SKM-1 (cell line): Measurements from ENCODE around the gene ANGPTL2.

ENCODE experiments used
- DNase-seq: peaks from one replicate; lab custom pipeline; 2025; ENCODE audit not compliant: unreplicated experiment; lab: John Stamatoyannopoulos, UW

The ANGPTL2 gene

DNA sequence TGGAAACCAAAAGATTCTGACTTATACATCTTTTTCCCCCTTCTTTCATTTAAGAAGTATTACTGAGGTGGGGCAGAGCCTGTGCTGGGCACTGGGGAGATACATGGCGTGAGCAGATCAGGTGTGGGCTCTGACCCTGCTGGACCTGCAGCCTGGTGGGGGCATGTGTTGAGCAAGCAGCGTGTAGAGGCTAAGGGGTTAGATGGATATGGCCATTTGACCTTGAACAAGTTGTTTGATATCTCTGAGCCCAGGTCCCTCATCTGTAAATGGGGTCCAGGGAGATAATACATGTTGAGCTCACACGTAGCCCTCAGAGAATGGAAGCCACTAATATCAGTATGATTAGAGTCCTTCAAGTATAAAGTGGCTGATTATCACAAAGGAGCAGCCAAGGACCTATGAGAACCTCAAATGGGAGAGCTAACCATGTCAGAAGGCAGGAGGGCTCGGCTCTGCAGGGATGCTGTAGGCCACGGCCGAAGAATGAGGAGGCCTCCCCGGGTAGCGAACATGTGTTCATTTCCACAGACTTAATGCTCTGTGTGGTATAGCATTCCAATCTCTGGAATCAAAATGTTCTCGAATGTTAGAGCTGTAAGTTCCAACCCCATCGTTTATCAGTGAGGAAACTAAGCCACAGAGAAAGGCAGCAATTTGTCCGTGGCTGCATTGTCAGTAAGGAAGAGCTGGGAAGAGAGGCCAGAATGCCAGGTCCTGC lies 15.4 kb upstream of the ANGPTL2 start:
- DNase-seq = no peak

DNA sequence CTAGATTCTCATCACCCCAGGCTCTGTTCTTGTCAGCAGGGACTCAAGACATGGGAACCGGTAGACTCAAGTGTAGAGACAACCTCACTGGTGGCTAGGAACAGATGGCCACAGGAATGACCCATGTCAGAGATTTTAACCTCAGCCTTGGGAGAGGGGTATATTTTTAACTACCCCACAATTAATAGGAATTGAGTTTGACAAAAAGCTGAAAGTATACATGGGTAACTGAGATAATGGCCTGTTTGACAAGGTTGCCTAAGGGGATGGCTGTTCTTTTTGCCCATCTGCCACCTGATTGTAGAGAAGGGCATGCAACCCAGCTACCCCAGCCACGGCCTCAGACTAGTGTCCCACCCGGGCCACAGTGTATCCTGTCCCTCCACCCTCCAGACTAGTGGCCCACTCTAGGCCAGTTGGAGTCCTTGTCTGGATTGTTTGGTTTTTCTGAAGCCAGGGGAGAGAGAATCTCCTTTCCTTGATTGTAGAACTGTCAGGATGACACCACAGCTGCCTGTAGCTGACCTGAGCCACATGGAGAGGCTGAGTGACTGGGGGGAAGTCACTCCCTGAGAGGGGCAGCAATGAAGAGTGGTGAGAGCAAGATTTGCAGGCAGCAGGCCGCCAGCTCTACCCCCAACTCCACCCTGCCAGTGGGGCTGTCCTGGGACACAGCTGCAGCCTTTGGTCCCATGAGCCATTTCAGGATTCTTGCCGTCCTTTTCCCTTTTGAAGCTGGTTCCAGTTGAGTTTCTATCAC lies 14.6 kb upstream of the ANGPTL2 start:
- DNase-seq = no peak

DNA sequence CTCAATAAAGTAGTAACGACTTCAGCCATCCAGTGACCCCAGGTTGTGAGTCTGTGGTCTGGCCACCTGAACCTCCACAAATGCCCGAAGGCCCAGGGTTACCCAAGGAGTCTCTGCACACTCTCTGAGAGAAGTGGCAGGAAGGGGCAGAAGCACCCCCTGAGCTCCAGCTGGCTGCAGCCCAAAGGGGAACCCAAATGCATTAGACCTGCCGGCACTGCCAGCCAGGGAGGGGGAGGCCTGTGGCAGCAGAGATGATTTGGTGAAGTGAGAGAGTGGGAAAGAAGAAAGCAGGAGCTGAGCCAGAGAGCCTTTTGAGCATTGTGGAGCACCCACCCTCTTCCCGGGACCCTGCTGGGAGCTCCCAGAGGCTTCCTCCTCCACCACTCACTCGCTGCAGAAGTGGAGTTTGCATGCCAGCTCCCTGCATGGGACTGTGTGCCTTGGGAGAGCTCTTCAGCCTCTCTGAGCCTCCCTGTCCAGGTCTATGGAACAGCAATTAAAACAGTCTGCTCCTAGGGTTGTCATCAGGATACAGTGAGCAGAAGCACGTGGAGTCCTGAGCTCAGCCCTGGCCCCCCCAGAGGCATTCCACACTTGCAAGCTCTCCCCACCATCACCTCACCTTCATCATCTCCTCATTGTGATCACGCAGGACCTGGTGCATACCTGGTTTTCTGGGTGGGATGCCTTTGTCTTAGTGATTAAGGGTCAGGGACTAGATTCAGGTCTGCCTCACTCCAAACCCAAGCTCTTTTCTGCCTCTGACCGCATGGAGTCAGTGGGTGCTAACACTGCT lies 13.8 kb upstream of the ANGPTL2 start:
- no peak for DNase-seq

DNA sequence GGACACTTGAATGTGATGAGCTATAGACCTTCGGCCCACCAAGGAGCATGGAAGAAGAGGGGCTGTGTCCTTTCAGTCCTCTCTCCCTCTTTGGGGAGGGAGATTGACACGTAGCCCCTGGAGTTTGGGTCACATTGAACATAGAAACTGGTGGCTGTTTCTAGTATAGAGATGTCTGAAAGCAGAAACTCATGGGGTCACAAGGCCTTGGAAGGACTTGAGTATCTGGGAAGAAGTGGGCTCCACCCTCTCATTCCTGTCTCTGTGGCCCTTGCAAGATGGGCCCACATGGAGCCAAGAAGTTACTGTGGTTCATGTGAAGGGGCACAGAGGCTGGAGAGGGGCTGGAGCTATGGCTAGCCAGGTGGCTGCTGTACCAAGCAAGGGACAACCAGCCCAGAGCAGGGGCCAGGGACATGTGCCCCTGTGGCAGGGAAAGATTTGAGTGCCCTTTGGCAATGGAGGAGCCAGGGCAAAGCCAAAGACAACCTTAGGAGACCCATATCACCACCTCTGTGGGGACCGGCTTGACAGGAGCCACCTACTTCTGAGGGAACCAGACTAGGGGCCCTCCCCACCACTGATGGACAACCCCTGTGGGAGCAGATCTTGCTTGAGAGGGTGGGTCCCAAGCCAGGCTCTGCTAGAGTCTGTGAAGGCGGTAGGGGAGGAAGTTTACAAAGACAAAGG lies 12.8 kb upstream of the ANGPTL2 start:
- DNase-seq = no peak

DNA sequence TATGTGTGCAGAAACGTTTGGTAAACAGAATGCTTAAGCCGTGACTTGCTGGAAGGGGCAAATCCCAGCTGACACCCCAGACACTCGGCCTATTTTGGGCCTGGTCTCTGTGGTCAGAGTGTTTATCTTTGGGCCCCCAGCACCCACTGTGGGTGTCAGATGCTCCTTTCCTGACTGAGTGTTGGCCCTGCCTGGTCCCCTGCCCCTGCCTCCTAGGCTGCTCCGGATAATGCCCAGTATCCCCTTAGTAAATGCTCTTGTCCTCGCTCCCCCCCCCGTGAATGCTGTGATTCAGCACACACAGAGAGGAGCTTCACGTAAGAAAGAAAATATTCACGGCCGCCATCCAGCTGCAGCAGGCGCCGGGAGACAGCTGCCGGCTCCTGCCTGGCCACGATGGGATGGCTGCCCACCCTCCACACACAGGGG lies 11.3 kb upstream of the ANGPTL2 start:
- DNase-seq = no peak

DNA sequence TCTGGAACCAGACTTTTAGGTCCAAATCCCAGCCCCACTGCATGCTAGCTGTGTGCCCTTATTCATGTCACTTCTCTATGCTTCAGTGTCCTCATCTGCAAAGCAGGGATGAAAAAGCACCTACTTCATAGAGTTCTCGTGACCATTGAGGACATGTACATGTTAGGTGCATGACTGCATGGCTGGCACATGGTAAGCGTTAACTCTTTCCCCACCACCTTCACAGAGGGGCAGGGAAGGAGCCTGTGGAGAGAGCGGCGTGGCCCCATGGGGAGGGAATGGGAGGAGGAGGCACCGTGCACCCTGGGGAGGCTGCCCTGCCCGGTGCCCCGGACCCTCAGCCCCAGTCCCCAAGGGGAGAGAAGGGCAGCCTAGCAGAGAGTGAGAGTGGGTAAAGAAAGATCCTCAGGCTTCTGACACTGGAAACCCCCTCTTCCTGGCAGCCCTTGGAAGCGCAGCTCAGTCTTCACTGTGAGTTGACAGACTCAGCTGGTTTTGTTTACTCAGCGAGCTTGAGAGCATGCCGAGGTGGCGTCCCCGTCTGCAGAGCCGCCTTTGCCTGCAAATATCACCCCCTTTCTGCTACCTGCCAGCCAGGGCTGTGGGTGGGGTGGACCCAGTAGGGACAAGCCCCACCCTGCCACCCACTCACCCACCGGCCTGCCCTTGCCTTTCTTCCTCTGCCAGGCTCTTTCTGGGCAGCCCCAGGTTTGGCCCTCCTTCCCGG lies 10.6 kb upstream of the ANGPTL2 start:
- DNase-seq = no peak

DNA sequence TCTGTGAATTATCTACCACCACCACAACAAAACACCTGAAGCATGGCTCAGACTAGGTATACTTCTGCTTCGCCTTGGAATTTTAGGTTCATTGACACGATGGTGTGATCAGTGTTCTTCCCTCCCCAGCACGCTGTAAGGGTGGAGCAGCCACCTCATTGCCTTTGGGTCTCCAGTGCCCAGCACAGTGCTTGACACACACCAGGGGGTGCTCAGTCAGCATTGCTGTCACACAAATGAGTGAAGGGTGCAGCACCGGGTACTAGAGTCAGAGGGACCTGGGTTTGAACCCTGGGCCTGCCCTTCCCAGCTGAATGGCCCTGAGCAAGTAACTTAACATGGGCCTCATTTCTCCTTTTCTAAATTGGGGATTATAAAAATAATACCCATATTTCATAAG lies 9.9 kb upstream of the ANGPTL2 start:
- DNase-seq = no peak

DNA sequence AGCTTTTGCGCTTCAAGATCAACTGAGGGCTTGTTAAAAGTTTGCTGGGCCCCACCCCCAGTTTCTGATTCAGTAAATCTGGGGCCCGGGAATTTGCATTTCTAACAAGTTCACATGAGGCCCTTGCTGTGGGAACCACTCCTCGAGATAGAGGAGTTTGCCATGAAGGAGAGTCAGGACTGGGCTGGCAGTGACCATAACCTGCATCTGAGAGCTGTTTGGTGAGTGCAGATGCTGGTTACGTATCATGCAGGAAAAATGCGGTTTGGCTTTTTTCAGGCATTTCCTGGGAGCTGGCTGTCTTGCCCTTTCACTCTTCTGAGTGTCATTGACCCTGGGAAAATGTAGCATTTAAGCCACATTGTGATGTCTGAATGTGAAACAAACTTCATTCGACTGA lies 9.4 kb upstream of the ANGPTL2 start:
- DNase-seq = no peak

DNA sequence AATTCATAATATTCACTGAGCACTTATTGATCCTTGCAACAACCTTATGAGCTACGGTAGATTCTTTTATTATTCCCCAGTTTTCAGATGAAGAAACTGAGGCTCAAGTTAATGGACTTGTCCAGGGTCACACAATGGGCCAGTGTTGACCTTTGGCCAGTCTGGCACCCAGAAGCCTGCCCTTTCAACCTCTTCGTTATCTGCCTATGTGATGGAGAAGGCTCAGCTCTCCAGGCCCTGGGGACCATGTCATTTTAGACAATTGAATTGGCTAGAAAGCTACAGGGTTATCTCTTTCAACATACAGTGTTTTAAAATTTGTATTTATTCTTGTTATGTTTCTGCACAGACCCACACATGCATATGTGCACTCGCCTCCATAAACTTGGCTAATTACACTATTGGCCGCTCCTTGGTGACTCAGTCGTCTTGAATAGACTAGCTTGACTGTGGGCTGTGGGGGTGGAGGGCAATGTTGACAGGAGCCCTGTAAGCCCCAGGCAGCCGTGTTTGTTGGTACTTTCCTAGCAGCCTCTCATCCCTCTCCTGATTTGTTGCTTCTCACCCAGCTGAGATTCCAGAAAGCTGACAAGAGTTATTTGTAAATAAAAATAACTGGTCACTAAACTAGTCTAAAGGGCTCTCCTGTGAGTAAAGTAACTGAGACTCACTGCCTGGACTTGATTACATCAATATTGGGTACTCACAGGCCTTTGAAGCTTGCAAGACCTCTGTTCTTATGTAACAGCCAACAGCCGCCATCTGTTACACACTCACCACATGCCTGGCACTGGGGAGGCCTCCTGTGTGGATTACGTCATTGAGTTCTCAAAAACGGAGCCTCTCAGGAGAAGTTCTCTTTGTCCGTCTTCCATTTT lies 8.5 kb upstream of the ANGPTL2 start:
- DNase-seq = peak; percentile 89

DNA sequence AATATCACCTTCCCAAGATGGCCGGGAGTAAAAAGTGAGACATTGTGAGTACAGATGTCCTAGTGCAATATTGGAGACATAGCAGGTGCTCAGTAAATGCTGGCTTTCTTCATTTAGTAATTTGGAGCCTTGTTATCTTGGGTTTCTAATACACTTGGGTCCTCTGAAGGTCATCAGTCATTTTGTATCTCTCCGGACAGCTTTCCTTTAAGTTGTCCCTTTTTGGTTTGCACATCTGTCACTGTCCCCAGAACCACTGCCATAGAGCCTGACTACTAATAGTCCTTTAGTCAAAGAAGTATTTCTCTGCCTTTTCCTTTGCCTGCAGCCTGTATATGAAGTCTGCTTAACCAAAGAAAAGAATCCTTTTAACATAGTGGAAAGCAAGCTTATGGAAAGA lies 7.8 kb upstream of the ANGPTL2 start:
- DNase-seq = no peak

DNA sequence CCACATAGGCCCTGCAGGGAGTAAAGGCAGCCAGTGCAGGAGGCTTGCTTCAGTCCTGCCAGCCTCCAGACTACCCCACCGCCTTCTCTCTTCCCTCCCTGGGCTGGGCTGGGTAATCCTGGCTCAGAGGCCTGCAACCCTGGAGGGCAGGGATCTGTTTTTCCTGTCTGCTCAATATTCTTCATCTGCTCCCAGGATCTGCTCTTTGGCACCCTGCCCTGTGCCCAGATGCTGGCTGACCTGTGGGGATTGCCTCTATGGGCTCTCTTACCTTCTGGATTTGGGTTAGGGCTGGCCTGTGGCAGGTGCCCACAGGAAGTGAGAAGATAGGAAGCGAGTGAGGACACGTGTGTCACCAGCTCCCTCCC lies 7.3 kb upstream of the ANGPTL2 start:
- DNase-seq = no peak

DNA sequence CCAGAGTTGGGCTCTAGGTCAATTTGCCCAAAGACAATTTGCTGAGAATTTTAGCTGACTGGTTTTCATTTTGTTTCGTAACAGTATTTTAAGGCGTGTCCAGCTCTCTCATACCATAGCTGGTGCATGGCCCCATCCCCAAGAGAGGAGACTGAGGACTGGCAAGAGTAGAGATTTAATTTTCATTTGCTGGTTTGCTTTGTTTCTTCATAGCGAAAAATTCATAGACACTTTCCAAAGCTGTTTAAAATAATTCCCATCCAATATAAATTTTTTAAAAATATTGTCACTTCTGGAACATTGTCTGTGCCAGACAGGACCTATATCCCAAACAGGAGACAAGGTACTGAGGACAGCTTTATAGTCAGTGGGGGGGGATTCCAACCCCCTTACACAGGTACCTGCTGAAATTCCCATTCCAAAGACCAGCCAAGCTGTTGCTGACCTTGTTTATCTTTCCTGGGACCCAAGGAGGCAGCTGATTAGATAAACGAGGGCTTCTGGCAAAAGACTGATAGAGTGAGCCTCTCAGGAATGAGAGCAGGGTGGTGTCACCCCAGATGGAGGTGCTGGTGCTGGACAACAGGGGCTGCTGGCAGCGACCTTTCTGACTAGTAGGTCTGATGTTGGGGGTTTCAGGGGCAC lies 6.8 kb upstream of the ANGPTL2 start:
- no peak for DNase-seq

DNA sequence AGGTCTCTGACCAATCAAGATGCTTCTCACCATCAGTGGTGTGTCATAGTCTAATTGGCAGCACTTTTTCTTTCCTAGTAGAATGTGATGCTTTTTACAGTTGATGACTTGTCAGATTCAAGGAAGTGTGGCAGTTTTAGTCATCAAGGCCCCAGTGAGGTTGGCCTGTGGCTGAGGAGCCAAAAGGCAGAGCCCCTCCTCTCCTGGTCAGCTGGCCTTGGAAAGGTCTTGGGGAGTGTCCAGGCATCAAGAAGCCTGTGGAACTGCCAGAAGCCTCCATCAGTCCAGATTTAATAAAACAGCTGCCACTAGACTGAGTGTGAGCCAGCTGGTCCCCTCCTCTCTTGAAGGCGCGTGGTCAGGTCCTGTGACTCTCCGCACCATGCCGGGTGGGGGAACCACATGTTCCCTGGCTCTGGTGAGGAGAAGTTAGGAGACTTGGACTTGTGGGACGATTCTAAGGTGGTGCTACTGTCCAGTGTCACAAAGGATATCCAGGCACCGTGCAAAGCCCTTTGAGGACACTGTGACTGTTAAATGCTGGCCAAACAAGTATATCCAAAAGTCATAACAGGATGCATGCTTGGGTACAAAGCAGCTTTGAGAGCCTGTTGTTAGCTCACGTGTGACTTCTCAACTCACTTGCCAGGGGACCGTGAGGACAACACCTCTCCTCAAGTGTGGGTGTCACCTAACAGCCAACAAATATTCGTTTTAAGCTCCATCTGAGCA lies 6.1 kb upstream of the ANGPTL2 start:
- DNase-seq = no peak

DNA sequence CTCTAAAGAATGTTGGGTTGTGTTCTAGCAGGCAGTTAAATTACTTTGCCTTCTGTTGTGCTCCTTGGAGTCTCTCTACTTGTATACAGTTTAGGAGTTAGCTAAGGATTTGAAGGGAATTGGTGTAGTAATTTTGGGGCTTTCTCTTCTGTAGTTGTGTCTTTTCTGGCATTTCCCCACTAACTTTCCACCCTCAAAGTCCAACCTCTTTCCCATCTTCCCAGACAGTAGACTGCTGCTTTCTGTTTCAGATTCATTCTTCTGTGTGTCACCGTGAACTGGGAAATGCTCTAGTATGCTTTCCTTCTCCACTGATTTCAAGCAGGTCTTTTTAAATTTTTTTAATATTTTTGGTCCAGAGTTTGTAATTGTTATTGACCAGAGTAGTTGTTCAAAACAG lies 4.5 kb upstream of the ANGPTL2 start:
- no peak for DNase-seq

DNA sequence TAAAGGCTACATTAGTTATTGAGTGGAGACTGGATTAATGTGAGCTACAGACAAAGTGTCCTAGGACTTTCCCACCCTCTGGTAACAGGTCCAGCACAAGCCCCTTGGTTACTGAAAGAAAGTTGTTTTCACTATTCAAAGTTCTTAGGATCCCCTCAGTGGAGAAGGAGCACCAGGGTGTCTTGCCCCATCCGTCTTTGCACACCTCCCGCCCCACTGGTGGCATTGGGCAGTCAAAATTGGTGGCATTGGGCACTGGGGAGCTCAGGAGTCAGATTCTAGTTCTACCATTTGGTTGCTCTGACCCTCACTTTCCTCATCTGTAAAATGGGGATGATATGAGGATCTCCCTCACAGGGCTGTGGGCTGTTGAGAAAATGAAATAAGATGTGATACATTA lies 2.4 kb upstream of the ANGPTL2 start:
- DNase-seq = no peak

DNA sequence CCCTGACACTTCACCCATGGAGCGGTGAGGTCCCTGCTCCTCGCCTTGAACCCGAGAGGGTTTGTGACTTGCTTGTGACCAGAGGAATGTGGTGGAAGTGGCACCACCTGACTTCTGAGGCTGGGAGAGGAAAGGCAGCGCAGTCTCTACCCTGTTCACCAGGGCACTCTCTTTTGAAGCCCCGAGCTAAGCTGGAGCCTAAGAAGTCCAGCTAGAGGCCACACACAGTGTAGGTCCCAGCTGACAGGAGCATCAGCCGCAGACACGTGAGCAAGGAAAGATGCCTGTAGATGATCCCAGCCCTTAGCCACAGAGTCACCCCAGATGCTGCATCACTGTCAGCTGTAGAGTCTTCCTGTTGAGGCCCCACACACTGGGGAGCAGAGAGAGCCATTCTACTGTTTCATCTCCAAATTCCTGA lies 1.7 kb upstream of the ANGPTL2 start:
- DNase-seq = no peak

DNA sequence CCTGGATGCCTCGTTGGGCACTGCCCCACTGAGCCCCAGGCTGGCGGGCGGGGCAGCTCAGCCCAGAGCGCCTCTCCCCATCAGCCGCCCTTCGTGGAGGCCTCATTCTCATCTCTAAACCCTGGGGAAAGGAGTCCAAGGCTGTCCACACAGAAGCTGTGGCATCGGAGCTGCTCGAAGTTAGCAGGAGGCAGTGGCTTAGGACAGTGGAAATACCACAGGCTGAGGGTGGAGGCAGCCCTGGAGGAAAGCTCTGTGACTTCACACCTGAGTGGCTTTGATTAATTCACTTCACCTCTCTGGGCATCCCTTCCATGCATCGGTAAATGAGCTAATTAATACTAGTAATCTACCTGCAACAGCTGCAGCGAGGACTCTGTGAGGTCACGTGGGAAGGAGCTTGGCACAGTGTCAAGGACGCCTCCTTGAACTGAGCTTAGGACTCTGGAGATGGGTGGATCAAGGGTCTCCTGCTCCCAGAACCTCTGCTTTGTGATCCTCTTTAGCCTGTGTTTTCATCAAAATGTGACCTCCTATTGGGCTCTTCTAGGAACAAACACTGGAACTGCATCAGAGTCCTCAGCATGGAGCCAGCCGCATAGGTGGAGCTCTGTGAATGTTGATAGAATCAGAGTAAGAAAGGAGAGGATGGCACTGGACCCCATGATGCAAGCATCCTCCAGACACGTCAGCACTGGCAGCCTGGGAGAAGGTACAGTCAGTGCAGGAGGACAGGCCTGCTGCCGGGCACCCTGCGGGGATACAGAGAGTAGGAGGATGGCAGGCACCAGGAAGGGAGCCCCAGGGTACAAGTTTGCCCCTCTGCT lies 842 bp upstream of the ANGPTL2 start:
- no peak for DNase-seq
